ENCODE measurements around the gene GALNT18.

DNA sequence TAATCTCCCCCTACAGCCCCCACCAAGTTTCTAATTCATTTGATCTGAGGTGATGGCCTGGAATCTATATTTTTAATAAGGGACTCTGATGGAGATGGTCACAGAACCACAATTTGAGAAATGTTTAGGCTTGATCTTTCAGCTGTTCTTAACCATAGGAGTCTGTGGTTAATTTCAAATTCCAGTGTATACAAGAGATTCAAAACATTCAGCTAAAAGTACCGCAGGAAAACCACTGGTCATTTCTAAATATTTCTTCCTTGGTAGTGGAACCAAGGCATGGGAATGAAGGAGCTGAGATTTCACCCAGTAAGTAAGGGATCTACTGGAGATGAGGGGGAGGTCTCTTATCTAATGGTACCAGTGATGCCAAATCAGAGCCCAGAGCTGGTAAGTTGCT lies 18.3 kb upstream of the GALNT18 start:
- TF ChIP-seq, protein P1, sequence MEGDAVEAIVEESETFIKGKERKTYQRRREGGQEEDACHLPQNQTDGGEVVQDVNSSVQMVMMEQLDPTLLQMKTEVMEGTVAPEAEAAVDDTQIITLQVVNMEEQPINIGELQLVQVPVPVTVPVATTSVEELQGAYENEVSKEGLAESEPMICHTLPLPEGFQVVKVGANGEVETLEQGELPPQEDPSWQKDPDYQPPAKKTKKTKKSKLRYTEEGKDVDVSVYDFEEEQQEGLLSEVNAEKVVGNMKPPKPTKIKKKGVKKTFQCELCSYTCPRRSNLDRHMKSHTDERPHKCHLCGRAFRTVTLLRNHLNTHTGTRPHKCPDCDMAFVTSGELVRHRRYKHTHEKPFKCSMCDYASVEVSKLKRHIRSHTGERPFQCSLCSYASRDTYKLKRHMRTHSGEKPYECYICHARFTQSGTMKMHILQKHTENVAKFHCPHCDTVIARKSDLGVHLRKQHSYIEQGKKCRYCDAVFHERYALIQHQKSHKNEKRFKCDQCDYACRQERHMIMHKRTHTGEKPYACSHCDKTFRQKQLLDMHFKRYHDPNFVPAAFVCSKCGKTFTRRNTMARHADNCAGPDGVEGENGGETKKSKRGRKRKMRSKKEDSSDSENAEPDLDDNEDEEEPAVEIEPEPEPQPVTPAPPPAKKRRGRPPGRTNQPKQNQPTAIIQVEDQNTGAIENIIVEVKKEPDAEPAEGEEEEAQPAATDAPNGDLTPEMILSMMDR (optimal IDR thresholded peaks at IDR 0.05 in 1 of 3, IDR thresholded peaks at IDR 0.05 in 1 of 3, conservative IDR thresholded peaks at IDR 0.05 in 1 of 3; ENCODE audit: extremely low read depth in 1 of 3, insufficient read depth in 2 of 3, low read length in 3 of 3) = no peak
- TF ChIP-seq EZH2 (IDR thresholded peaks at IDR 0.05; ENCODE audit: low read length) = no peak

Measured in keratinocyte (primary cell).